ENCODE results near the gene FAM89B.
"Not testable (repeated sequence)": the region's sequence is repeated elsewhere in the genome, so short reads cannot be mapped to it uniquely, and the experiment has no call there.

DNA sequence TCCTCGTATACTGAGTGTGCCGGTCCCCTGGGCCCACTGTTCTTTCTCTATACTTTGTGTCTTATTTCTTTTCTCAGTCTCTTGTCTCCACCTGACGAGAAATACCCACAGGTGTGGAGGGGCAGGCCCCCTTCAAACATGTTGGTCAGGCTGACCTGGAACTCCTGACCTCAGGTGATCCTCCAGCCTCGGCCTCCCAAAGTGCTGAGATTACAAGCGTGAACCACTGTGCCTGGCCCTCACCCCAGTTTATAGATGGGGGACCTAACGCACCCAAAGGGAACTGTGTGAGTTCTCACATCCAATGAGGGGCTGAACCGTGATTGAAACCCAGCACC lies 48.7 kb upstream of the FAM89B start:
- TF ChIP-seq EZH2 (IDR thresholded peaks at IDR 0.05; ENCODE audit: borderline replicate concordance, low read length): not testable (repeated sequence)
- TF ChIP-seq, protein P1, sequence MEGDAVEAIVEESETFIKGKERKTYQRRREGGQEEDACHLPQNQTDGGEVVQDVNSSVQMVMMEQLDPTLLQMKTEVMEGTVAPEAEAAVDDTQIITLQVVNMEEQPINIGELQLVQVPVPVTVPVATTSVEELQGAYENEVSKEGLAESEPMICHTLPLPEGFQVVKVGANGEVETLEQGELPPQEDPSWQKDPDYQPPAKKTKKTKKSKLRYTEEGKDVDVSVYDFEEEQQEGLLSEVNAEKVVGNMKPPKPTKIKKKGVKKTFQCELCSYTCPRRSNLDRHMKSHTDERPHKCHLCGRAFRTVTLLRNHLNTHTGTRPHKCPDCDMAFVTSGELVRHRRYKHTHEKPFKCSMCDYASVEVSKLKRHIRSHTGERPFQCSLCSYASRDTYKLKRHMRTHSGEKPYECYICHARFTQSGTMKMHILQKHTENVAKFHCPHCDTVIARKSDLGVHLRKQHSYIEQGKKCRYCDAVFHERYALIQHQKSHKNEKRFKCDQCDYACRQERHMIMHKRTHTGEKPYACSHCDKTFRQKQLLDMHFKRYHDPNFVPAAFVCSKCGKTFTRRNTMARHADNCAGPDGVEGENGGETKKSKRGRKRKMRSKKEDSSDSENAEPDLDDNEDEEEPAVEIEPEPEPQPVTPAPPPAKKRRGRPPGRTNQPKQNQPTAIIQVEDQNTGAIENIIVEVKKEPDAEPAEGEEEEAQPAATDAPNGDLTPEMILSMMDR (conservative IDR thresholded peaks at IDR 0.05 in 1 of 2, IDR thresholded peaks at IDR 0.05 in 1 of 2; ENCODE audit: extremely low read depth in 1 of 2, insufficient read depth in 1 of 2, low read depth in 1 of 2, low read length in 2 of 2): not testable (repeated sequence)

All from mammary epithelial cell (primary cell).